SU-DHL-6 (cell line): ENCODE data around the gene KCNJ16.

Source experiments
- H2AFZ ChIP-seq: fragments of 200-600 bp; sonication (generic); 2 replicates; pipeline ENCODE4 v1.6.1; 2014; ENCODE audit warnings: low read depth, mild to moderate bottlenecking, moderate library complexity, mixed read lengths, antibody characterized with exemption, low read length; ENCODE audit not compliant: severe bottlenecking
- H3F3A ChIP-seq: fragments of 200-600 bp; shearing (Covaris generic); 2 replicates; pipeline ENCODE4 v1.6.0; 2016; ENCODE audit warnings: antibody characterized with exemption, mild to moderate bottlenecking; ENCODE audit not compliant: insufficient read depth
- H3K27ac ChIP-seq: fragments of 200-600 bp; sonication (generic); 2 replicates; pipeline ENCODE4 v1.5.1; 2016; ENCODE audit warnings: low read depth, mild to moderate bottlenecking, low read length, moderate library complexity, mixed read lengths
- H3K27me3 ChIP-seq: fragments of 200-600 bp; sonication (generic), shearing (Covaris generic); 2 replicates; pipeline ENCODE4 v1.6.0; 2014; ENCODE audit warnings: mild to moderate bottlenecking, low read length
- H3K36me3 ChIP-seq: fragments of 200-600 bp; sonication (generic); 2 replicates; pipeline ENCODE4 v1.6.1; 2014; ENCODE audit warnings: mild to moderate bottlenecking, low read length, mixed read lengths
- H3K4me2 ChIP-seq: fragments of 300-600, 200-600 bp; shearing (Covaris generic), sonication (generic); 2 replicates; pipeline ENCODE4 v1.6.0; 2014; ENCODE audit warnings: low read length, low read depth, mild to moderate bottlenecking; ENCODE audit not compliant: poor library complexity, severe bottlenecking
- H3K4me3 ChIP-seq: fragments of 200-600 bp; sonication (generic); 2 replicates; pipeline ENCODE4 v1.5.1; 2014; ENCODE audit warnings: antibody characterized with exemption, low read length, mild to moderate bottlenecking, mixed read lengths; ENCODE audit not compliant: insufficient read depth, poor library complexity, severe bottlenecking
- H3K79me2 ChIP-seq: fragments of 200-600 bp; sonication (generic); 2 replicates; pipeline ENCODE4 v1.6.1; 2014; ENCODE audit warnings: mild to moderate bottlenecking, low read length, moderate library complexity; ENCODE audit not compliant: insufficient read depth
- H3K9ac ChIP-seq: fragments of 200-600 bp; sonication (generic); 2 replicates; pipeline ENCODE4 v1.7.0; 2014; ENCODE audit warnings: mild to moderate bottlenecking, low read length
- H3K9me2 ChIP-seq: fragments of 200-600 bp; sonication (generic); replicated peaks from 2 replicates; pipeline ENCODE4 v1.6.1; 2014; ENCODE audit warnings: low read length; ENCODE audit not compliant: insufficient read depth
- H3K9me3 ChIP-seq: fragments of 200-600 bp; sonication (generic); 2 replicates; pipeline ENCODE4 v1.6.1; 2014; ENCODE audit warnings: low read length, mixed read lengths; ENCODE audit not compliant: insufficient read depth
- H4K20me1 ChIP-seq: fragments of 200-600 bp; sonication (generic); 2 replicates; pipeline ENCODE4 v1.6.1; 2014; ENCODE audit warnings: low read depth, mild to moderate bottlenecking, antibody characterized with exemption, low read length, moderate library complexity, mixed read lengths
- EZH2phosphoT487 ChIP-seq: fragments of 200-600 bp; sonication (generic), shearing (Covaris generic); conservative IDR thresholded peaks from 2 replicates; pipeline ENCODE4 v1.6.1; 2018; ENCODE audit warnings: mild to moderate bottlenecking, antibody characterized with exemption, low read length, moderate library complexity, mixed read lengths
- TF ChIP-seq, protein P1 (sequence below): fragments of 200-600 bp; sonication (generic); IDR thresholded peaks from one replicate; pipeline ENCODE4 v1.5.1; 2017; ENCODE audit warnings: antibody characterized with exemption, mild to moderate bottlenecking, low read length, moderate library complexity; ENCODE audit not compliant: insufficient read depth, poor library complexity, severe bottlenecking

The KCNJ16 gene

DNA sequence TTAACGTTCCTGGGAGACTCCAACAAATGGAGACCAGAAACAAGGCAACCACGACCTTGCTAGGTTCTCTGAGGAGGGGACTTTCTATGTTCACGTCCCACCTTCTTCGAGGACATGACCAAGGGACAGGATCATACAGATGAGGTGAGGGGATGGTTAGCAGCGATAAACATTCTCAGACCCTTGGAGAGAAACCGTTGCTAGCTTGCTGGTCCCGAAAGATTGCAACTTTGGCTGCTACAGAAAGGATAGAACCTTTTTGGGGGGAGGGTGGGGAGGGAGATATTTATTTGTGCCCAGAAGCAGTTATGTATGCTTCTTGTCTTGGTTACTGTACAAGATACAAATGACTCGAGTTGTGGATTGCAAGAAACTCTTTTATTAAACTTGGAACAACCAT lies 59.0 kb downstream of the KCNJ16 start:
- no peak overlapping the region for H3K9ac ChIP-seq
- TF ChIP-seq, protein P1, sequence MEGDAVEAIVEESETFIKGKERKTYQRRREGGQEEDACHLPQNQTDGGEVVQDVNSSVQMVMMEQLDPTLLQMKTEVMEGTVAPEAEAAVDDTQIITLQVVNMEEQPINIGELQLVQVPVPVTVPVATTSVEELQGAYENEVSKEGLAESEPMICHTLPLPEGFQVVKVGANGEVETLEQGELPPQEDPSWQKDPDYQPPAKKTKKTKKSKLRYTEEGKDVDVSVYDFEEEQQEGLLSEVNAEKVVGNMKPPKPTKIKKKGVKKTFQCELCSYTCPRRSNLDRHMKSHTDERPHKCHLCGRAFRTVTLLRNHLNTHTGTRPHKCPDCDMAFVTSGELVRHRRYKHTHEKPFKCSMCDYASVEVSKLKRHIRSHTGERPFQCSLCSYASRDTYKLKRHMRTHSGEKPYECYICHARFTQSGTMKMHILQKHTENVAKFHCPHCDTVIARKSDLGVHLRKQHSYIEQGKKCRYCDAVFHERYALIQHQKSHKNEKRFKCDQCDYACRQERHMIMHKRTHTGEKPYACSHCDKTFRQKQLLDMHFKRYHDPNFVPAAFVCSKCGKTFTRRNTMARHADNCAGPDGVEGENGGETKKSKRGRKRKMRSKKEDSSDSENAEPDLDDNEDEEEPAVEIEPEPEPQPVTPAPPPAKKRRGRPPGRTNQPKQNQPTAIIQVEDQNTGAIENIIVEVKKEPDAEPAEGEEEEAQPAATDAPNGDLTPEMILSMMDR, result no peak
- TF ChIP-seq EZH2phosphoT487, result no peak
- H4K20me1 ChIP-seq, result no peaks in the 10 kb centered on the region
- no peaks in the 10 kb centered on the region for H3K9me3 ChIP-seq
- H2AFZ ChIP-seq, result no peak overlapping the region
- no peak overlapping the region for H3K27ac ChIP-seq
- no peak overlapping the region for H3K4me3 ChIP-seq
- H3F3A ChIP-seq, result no peaks in the 10 kb centered on the region
- no peaks in the 10 kb centered on the region for H3K27me3 ChIP-seq
- H3K4me2 ChIP-seq, result no peak overlapping the region
- no peaks in the 10 kb centered on the region for H3K79me2 ChIP-seq
- no peaks in the 10 kb centered on the region for H3K36me3 ChIP-seq
- H3K9me2 ChIP-seq, result no peaks in the 10 kb centered on the region

DNA sequence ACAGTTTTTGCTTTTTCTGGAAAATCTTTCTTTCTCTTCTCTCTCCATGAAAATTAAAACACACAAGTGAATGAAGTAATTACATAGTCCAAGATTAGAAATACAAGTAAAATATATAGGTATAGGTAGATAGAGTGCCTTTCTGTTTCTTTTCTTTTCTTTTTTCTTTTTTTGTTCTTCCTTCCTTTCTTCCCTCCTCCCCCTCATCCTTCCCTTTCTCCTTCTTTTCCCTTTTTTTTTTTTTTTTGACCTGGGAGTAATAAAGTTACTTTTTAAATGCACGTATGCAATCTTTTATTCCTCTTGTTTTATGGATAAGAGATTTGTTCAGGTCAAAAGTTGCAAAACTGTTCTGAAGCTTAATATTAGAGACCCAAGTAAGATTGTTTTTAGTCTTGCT lies 59.8 kb downstream of the KCNJ16 start:
- H3F3A ChIP-seq, result no peaks in the 10 kb centered on the region
- H4K20me1 ChIP-seq, result no peaks in the 10 kb centered on the region
- no peaks in the 10 kb centered on the region for H3K9me2 ChIP-seq
- H3K36me3 ChIP-seq, result no peaks in the 10 kb centered on the region
- no peak overlapping the region for H2AFZ ChIP-seq
- H3K79me2 ChIP-seq, result no peaks in the 10 kb centered on the region
- no peak overlapping the region for H3K27ac ChIP-seq
- no peak overlapping the region for H3K4me3 ChIP-seq
- no peak overlapping the region for H3K9ac ChIP-seq
- no peak overlapping the region for H3K4me2 ChIP-seq
- H3K9me3 ChIP-seq, result no peaks in the 10 kb centered on the region
- H3K27me3 ChIP-seq, result no peaks in the 10 kb centered on the region
- TF ChIP-seq, protein P1, result no peak
- no peak for TF ChIP-seq EZH2phosphoT487

DNA sequence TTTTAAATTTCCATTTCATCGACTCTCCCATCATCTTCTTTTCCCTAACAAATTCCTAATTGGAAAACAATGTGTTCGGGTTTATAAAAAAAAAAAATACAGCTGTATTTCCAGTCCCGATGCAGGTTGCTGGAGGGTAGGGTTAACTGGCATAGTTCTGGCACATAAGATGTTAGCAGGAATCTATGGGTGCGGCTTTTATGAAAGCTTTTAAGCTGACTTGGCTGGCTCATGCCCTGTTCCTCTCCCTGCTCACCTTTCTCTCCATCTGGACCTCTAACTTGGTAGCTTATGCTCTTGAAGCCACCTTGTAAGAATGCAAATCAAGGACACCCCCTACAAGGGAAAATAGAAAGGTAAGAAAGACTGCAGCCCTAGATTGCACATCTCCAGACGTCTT lies 61.1 kb downstream of the KCNJ16 start:
- TF ChIP-seq, protein P1, result no peak
- TF ChIP-seq EZH2phosphoT487, result no peak

More for the DNA sequence above, 61.1 kb downstream of the KCNJ16 start:
- Histone ChIP-seq H3K4me2 (no peak overlapping the region), H2AFZ (no peak overlapping the region), H3K9ac (no peak overlapping the region), H3K79me2 (no peaks in the 10 kb centered on the region), H3K9me3 (no peaks in the 10 kb centered on the region), H3K27ac (no peak overlapping the region), H3K27me3 (no peaks in the 10 kb centered on the region), H4K20me1 (no peaks in the 10 kb centered on the region), H3K36me3 (no peaks in the 10 kb centered on the region), H3K9me2 (no peaks in the 10 kb centered on the region), H3K4me3 (no peak overlapping the region), H3F3A (no peaks in the 10 kb centered on the region)
